GM19240 (cell line): ENCODE results near the gene BTBD10.

Source experiments
- DNase-seq: peaks from one replicate; pipeline ENCODE4 v3.0.0; 2011; ENCODE audit warnings: low spot score; ENCODE audit not compliant: insufficient read length

The BTBD10 gene

DNA sequence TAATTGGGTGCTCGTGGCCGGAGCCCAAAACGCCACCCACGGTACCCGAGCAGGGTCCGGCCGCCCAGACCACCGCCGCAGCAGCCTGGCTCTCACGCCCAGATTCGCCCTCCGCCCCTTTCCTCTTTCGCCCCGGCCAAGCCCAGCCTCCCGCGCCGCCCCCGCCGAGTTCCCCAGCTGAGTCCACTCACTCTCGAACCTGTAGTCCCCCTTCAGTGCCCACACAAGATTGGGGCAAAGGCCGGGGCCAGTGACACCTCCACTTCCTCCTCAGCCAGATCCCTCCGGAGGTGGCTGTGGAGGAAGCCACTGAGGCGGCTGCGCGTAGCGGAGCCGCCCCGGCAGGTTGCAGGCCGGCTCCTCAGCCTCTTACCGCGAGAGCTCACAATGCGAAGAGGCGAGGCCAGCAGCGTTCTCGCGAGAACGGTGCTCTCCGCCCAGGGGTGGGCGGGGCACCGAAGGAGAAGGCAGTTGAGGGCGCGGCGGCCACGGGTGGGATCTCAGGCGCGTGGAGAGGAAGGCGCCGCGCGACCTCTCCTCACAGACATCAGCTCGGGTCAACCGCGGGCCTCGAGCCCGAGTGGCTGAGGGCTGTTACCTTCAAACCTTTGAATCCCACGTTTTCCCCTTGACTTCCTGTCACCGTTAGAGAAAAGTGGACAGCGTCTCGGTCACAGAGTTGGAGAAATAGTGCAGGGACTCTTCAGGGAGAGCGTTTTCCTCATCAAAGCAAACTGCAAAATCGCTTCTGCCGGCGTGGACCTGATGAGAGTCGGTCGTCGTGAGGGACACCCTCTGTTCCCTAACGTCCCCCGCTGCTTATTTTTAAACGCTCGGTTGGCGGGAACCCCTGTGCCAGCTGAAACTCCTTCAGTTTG, at the start of gene BTBD10:
BTBD10 (minus strand) TSS at position 322 of the 878 bp plus-strand sequence. CDS start 18,098 bp downstream, outside the sequence.
- DNase-seq, result peak; percentile 65

DNA sequence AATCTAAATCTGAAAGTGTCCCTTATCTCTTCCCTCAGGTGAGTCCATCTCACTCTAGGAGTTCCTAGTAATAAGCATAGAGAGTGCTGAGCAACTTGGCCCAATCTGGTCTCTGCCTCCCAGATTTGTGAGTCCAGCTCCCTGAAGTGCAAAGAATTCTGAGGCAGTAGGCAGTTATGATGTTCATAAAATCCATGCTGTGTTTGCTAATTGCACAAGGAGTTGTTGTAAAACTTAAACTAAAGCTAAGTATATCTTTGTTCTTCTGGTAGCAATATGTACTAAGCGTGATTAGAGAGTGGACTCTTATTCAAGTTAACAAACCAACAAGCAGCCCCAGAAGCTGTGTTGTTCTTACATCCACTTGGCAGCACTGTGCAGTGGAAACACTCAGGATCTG, 40.4 kb upstream of the BTBD10 start:
- no peak for DNase-seq

- no peak for DNase-seq
Observed at GRCh38 chr11:13502492-13502891, 39.5 kb upstream of the BTBD10 start.

DNA sequence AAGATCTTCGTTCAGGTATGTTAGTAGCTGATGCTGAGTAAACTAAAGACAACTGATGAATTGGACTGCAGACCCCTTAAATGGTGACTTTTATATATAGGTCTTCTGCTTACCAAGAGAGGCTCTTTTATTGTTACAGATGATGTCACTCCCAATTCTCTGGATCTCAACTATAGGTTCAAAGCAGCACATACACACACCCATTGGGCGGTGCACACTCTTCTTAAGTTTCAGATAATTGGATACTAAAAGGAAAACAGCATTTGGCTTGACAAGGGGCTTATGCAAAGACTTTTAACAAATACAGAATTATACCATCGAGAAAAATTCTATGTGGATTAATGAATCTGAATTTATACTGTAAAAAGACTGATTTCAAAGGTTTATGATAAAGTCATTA, 32.9 kb upstream of the BTBD10 start, which contains the start of gene PTH:
PTH (minus strand) TSS at position 69 of the 400 bp plus-strand sequence. CDS start 3,142 bp downstream, outside the sequence.
- no peak for DNase-seq

DNA sequence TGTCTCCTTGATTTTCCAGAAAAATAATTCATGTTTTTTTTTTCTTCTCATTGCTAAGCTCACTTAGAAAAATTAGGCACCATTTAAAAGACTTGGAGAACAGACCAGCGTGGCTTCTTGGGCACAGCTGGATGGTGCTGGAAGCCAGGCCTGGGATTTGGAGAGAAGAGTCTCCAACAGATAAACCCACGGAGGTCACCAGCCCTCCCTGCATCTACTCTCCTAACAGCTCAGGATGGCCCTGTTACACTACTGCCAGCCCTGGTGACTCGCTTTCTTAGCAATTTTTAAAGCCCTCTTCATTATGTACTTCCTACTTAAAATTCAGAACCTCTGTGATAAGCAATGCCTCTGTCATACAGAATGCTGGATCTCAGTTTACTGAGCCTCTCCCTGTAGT, 31.0 kb upstream of the BTBD10 start:
- DNase-seq, result no peak

DNA sequence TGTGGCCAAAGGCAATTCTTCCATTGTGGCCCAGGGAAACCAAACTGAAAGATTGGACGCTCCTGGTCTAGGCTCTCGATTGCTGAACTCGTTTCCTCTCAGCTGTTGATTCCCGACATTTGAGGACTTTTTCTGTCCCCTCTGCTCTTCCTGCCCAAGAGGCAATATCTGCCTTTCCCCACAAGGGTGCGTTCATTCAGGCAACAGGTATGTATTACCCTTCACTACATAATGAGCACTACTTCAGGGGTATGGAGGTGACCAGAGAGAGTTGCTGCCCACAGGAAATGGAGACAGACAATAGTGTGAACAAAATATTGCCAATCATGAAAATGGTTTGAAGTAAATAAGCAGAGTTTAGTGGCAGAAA, 24.6 kb upstream of the BTBD10 start:
- DNase-seq, result no peak

GRCh38 chr11:13486926-13487660, 24.1 kb upstream of the BTBD10 start:
- DNase-seq, result no peak

DNA sequence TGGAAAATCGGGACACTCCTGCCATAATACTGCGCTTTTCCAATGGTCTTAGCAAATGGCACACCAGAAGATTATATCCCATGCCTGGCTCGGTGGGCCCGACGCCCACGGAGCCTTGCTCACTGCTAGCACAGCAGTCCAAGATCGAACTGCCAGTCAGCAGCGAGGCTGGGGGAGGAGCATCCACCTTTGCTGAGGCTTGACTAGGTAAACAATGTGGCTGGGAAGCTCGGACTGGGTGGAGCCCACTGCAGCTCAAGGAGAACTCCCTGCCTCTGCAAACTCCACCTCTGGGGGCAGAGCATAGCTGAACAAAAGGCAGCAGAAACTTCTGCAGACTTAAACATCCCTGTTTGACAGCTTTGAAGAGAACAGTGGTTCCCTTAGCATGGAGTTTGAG, 17.2 kb upstream of the BTBD10 start:
- no peak for DNase-seq

- DNase-seq, result no peak
Observed at GRCh38 chr11:13479688-13480087, 16.7 kb upstream of the BTBD10 start.

DNA sequence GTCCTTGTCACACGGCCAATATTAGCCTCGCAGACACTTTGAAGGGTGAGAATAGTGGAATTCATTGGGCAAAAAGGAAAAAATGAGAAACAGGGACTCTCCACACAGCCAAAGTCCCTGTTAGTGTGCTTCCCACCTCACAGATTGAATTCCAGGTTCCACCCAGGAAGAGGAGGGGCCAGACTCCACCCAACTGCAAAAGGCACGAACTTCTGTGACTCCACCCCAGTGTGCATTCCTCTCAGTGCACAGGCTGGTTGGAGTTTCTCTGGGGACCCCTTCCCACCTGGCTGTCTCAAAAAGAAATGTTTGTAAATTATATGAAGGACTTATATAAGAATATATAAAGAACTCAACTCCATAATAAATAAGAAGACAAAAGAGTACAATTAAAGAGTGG, 12.1 kb upstream of the BTBD10 start:
- DNase-seq, result no peak

DNA sequence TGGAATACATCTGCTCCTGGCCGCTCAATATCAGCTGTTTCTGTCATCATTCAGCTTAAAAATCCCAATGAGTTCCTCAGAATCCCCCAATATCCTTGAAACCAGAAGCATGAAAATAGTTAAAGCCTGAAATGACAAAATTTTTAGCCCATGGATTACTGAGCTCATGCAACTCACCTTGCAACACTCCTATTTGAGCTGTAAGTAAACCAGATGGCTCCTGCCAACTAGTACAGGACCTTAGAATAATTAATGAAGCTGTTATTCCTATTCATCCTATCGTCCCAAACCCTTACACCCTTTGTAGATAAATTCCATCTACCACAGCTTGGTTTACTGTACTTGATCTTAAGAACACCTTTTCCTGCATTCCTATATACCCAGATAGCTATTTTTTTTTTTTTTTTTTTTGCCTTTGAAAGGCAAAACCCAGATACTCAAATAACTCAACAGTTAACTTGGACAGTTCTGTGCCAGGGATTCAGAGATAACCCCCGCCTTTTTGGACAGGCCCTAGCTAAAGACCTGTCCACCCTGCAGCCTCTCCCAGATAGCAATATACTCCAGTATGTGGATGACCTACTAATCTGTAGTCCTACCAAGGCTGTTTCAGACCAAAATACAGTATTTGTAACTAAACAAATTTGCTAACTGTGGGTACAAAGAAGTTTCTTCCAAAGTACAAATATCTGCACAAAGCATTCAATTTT, 10.1 kb upstream of the BTBD10 start:
- DNase-seq, result no peak

DNA sequence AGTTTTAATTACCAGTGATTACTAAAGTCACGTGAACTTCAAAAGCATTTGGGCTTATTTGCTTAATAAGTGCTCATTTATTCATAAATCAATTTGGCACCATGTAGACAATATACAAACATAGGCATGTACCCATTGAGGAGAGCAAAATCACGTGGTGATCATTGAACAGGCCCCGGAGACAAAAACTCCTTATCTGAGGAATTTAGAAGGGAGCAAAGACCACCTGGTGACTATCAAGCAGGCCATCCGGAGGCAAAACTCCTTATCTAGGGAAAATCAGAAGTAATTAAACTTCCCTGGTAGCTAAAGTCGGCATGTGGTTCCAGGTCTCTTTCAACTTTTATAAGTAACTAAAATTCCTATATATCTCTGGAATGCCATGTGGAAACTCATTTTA, 5.7 kb upstream of the BTBD10 start:
- DNase-seq, result no peak

DNA sequence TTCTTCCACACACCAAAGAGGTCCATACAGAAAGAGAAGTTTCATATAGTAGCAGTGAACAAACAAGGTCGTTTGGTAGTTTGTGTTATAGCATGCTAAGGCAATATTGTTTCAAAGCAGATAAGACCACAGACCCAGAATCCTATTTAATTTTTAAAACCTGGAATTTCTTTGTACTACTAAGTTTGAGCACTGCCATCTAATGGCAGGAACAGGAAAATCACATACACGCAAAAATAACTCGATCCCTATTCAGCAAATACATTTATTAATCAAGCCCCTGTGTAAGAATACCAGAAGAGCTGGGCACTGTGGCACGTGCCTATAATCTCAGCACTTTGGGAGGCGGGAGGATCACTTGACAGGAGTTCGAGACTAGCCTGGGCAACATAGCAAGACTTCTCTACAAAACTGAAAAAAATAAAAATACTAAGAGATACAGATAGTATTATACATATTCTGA, 2.9 kb upstream of the BTBD10 start:
- no peak for DNase-seq

GRCh38 chr11:13463779-13464290, 813 bp upstream of the BTBD10 start:
- DNase-seq, result no peak

GRCh38 chr11:13462311-13462900, 616 bp downstream of the BTBD10 start:
- no peak for DNase-seq

DNA sequence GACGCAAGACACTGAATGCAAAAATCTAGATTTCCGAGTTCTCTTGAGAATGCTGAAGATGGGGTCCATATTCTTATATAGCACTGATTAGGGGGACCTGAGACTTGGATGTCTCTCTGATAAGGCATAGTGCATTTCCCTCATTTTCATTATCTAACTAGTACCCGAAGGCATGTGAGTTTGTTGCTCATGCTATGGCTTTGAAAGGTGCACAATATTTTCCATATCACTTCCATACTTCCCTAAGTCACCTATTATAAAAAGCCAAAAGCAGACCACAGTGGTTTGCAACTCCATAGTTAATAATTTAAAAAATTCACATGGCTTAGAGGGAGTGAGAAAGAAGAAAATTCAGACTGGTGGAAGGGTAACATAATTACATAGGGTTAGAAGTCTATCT, 1.7 kb downstream of the BTBD10 start:
- DNase-seq, result no peak

DNA sequence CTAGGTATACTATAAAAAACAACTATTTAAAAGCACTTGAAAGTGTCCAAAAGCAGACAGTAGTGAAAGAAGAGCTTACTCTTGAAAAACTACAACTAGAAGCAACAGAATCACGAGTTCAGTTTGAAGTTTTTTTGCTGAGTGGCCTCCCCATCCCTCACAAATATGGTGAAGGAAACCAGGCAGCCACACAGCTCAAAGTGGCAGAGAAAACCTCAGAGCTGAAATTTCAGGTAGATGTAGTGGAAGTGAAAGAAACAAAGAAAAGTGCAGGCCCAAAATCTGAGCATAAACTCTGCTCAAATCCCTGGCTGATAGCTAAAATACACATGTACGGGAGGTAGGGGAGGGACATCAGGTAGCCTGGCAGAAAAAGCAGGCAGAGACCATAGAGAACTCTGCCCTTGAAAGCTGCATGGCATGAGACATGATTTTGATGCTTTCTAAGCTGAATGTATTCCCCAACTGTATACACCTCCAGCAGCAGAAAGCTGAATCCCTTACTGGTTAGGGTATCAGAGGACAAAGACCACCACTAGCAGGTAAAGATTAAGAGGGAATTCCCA, 12.1 kb downstream of the BTBD10 start:
- no peak for DNase-seq

GRCh38 chr11:13449522-13449921, 13.5 kb downstream of the BTBD10 start:
- DNase-seq, result no peak

- DNase-seq, result no peak
Observed at GRCh38 chr11:13448876-13449275, 14.1 kb downstream of the BTBD10 start.

DNA sequence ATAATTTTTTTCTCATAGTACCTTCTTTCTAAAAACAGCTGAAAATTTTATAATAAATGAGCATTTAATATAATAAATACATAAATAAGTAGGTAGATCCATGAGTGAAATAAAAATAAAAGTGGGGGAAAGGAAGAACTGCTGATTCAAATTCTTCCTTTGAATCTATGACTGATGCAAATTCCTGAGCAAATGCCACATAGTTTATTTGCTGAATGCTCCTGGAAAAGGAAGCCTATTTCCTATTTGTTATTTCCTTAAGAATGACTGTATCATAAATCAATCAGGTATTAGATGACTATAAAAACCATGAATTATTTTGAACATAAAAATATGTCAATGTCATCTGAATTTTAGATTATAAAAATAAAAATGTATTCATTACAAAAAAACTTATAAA, 16.6 kb downstream of the BTBD10 start:
- DNase-seq, result no peak

DNA sequence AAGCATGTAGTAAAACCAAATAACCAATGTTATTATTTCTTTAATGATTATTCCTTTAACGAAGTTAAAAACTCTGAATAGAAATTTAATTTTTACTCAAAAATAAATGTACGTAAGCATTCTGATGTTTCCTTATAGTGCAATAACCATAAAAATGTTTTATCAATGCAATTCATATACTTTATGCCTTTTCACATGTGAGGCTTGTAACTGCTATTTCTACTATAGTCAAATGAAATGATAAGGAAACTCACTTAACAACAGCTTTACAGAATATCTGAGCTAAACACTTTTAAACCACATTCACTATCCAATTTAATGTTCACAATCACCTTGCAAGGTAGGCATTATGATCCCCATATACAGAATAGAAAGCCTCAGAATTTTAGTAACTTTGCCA, 17.4 kb downstream of the BTBD10 start:
- no peak for DNase-seq
